H9 (cell line): ENCODE measurements around the gene ASH1L. TPM values are rescaled to one million over a fixed set of nuclear protein-coding genes. Genes with fewer than 3 reads are reported as not detected.

ENCODE experiments used
- DNase-seq: peaks from one replicate; pipeline ENCODE4 v3.0.0-alpha.2; 2017
- H2AFZ ChIP-seq: one replicate; pipeline ENCODE4 v1.6.1; 2013; ENCODE audit warnings: mild to moderate bottlenecking, low read length, control low read depth, moderate library complexity
- H2AK5ac ChIP-seq: 2 replicates; pipeline ENCODE4 v1.6.1; 2013; ENCODE audit warnings: low read length, control low read depth, mixed read lengths; ENCODE audit not compliant: insufficient read length
- H2BK120ac ChIP-seq: one replicate; pipeline ENCODE4 v1.6.1; 2013; ENCODE audit warnings: low read depth, mild to moderate bottlenecking, low read length, control low read depth, inconsistent platforms; ENCODE audit not compliant: poor library complexity, severe bottlenecking
- H2BK12ac ChIP-seq: 2 replicates; pipeline ENCODE4 v1.6.1; 2013; ENCODE audit warnings: low read length, control low read depth, mixed read lengths, low read depth; ENCODE audit not compliant: insufficient read length
- H2BK15ac ChIP-seq: 2 replicates; pipeline ENCODE4 v1.6.1; 2013; ENCODE audit warnings: low read depth, low read length, control low read depth
- H2BK20ac ChIP-seq: one replicate; pipeline ENCODE4 v1.6.1; 2013; ENCODE audit warnings: low read depth, mild to moderate bottlenecking, low read length, control low read depth, inconsistent platforms; ENCODE audit not compliant: poor library complexity, severe bottlenecking
- H2BK5ac ChIP-seq: 2 replicates; pipeline ENCODE4 v1.6.1; 2013; ENCODE audit warnings: low read length, control low read depth, mixed read lengths; ENCODE audit not compliant: insufficient read length
- H3K14ac ChIP-seq: 2 replicates; pipeline ENCODE4 v1.6.1; 2013; ENCODE audit warnings: low read length, control low read depth; ENCODE audit not compliant: insufficient read depth
- H3K18ac ChIP-seq: 2 replicates; pipeline ENCODE4 v1.6.1; 2013; ENCODE audit warnings: low read depth, mild to moderate bottlenecking, mixed read lengths, low read length, control low read depth; ENCODE audit not compliant: insufficient read length
- H3K23ac ChIP-seq: 2 replicates; pipeline ENCODE4 v1.6.1; 2013; ENCODE audit warnings: low read length, control low read depth, mixed read lengths, low read depth; ENCODE audit not compliant: insufficient read length
- H3K23me2 ChIP-seq: 2 replicates; pipeline ENCODE4 v1.6.1; 2013; ENCODE audit warnings: low read depth, mild to moderate bottlenecking, mixed read lengths, low read length, control low read depth; ENCODE audit not compliant: insufficient read length, poor library complexity, severe bottlenecking
- H3K27ac ChIP-seq: 2 replicates; pipeline ENCODE4 v1.5.1; 2013; ENCODE audit warnings: low read length, control low read depth, mixed read lengths, low read depth; ENCODE audit not compliant: insufficient read length
- H3K27me3 ChIP-seq: 2 replicates; pipeline ENCODE4 v1.6.1; 2013; ENCODE audit warnings: low read length, control low read depth, inconsistent platforms; ENCODE audit not compliant: insufficient read depth
- H3K4ac ChIP-seq: 2 replicates; pipeline ENCODE4 v1.6.1; 2013; ENCODE audit warnings: low read depth, mild to moderate bottlenecking, control low read depth, inconsistent platforms, low read length, moderate library complexity
- H3K4me1 ChIP-seq: 2 replicates; pipeline ENCODE4 v1.6.1; 2013; ENCODE audit warnings: low read length, control low read depth, inconsistent platforms; ENCODE audit not compliant: insufficient read depth
- H3K4me2 ChIP-seq: 2 replicates; pipeline ENCODE4 v1.6.1; 2013; ENCODE audit warnings: low read length, control low read depth, mixed read lengths; ENCODE audit not compliant: insufficient read length, insufficient read depth
- H3K56ac ChIP-seq: 2 replicates; pipeline ENCODE4 v1.6.1; 2013; ENCODE audit warnings: low read depth, mild to moderate bottlenecking, mixed read lengths, low read length, control low read depth; ENCODE audit not compliant: insufficient read length
- H3K79me1 ChIP-seq: 2 replicates; pipeline ENCODE4 v1.6.1; 2013; ENCODE audit warnings: low read depth, mild to moderate bottlenecking, moderate library complexity, low read length, control low read depth, inconsistent platforms; ENCODE audit not compliant: insufficient read depth, poor library complexity, severe bottlenecking
- H3K79me2 ChIP-seq: 2 replicates; pipeline ENCODE4 v1.6.1; 2013; ENCODE audit warnings: low read length, control low read depth, inconsistent platforms; ENCODE audit not compliant: insufficient read depth
- H3K9ac ChIP-seq: 2 replicates; pipeline ENCODE4 v1.6.1; 2013; ENCODE audit warnings: low read length, control low read depth, mixed read lengths; ENCODE audit not compliant: insufficient read length; ENCODE audit errors: extremely low read depth
- H3K9me3 ChIP-seq: one replicate; pipeline ENCODE4 v1.6.1; 2013; ENCODE audit warnings: low read depth, low read length, inconsistent platforms; ENCODE audit not compliant: control insufficient read depth
- H3T11ph ChIP-seq: one replicate; pipeline ENCODE4 v1.6.1; 2013; ENCODE audit warnings: mild to moderate bottlenecking, low read length, control low read depth, inconsistent platforms
- H4K20me1 ChIP-seq: one replicate; pipeline ENCODE4 v1.6.1; 2013; ENCODE audit not compliant: control insufficient read depth, insufficient read length, insufficient read depth
- H4K5ac ChIP-seq: 2 replicates; pipeline ENCODE4 v1.6.1; 2013; ENCODE audit warnings: low read depth, mild to moderate bottlenecking, mixed read lengths, low read length, control low read depth; ENCODE audit not compliant: insufficient read length
- H4K8ac ChIP-seq: replicated peaks from 2 replicates; pipeline ENCODE4 v1.6.1; 2013; ENCODE audit warnings: low read length, control low read depth, mixed read lengths, low read depth; ENCODE audit not compliant: insufficient read length
- H4K91ac ChIP-seq: 2 replicates; pipeline ENCODE4 v1.6.1; 2013; ENCODE audit warnings: low read depth, mild to moderate bottlenecking, moderate library complexity, mixed read lengths, low read length, control low read depth; ENCODE audit not compliant: insufficient read length
- H3K27ac Mint-ChIP-seq, 3 experiments: 2 replicates in 2 of 3; 3 replicates in 1 of 3; pipeline ENCODE4 v1.8.0; 2020 to 2021; ENCODE audit warnings: mixed read lengths in 3 of 3, mild to moderate bottlenecking in 1 of 3, moderate library complexity in 1 of 3
- H3K27me3 Mint-ChIP-seq: 2 replicates; pipeline ENCODE4 v1.8.0; 2021; ENCODE audit warnings: low read depth, mild to moderate bottlenecking, moderate library complexity, mixed read lengths
- H3K36me3 Mint-ChIP-seq, 3 experiments: 2 replicates in 2 of 3; 3 replicates in 1 of 3; pipeline ENCODE4 v1.8.0; 2020 to 2021; ENCODE audit warnings: low read depth in 3 of 3, mixed read lengths in 3 of 3; ENCODE audit not compliant: insufficient read depth in 1 of 3
- H3K4me1 Mint-ChIP-seq, 2 experiments: 2 replicates each; pipeline ENCODE4 v1.8.0; 2020; ENCODE audit warnings: mixed read lengths in 2 of 2
- H3K4me3 Mint-ChIP-seq, 2 experiments: 2 replicates in 1 of 2; 3 replicates in 1 of 2; pipeline ENCODE4 v1.8.0; 2020 to 2021; ENCODE audit warnings: mild to moderate bottlenecking in 2 of 2, mixed read lengths in 2 of 2, moderate library complexity in 1 of 2
- H3K9me3 Mint-ChIP-seq, 2 experiments: 2 replicates in 1 of 2; 3 replicates in 1 of 2; pipeline ENCODE4 v1.8.0; 2020; ENCODE audit warnings: mild to moderate bottlenecking in 2 of 2, mixed read lengths in 2 of 2, moderate library complexity in 1 of 2
- WGBS: extraction: QIAGEN DNeasy Blood & Tissue Kit; methylation state at CpG from one replicate; pipeline ENCODE4 v1.1.7; 2013; ENCODE audit warnings: missing lambda C conversion rate, low lambda C conversion rate, mixed read lengths; ENCODE audit not compliant: insufficient read length; ENCODE audit errors: extremely low coverage; 5-methylcytosine and 5-hydroxymethylcytosine counted together
- total RNA-seq: library from RNA; stranded (reverse); gene quantifications from 2 replicates; pipeline ENCODE4 v1.2.1, GENCODE V29; 2021
- TF ChIP-seq, protein P1 (sequence below): fragments of 200-600 bp; sonication (generic); conservative IDR thresholded peaks from 3 replicates; pipeline ENCODE4 v1.8.0; 2021; ENCODE audit warnings: antibody characterized with exemption, mild to moderate bottlenecking

ASH1L gene
- total RNA-seq, 1 experiment from 2014 or later = 32.8 TPM

GRCh38 chr1:155360051-155360450 lies 202.6 kb downstream of the ASH1L start:
- no peak overlapping the region for H2BK20ac ChIP-seq
- H3K79me2 ChIP-seq = no peaks in the 10 kb centered on the region
- no CpG with 5 or more reads among the region's 1 CpG for WGBS
- no peak overlapping the region for H3K18ac ChIP-seq
- Mint-ChIP-seq H3K27ac (no peak overlapping the region), H3K4me3 (no peak overlapping the region), H3K27me3 (no peaks in the 10 kb centered on the region), H3K36me3 (peaks cover 12 to 53% (median 38%) of the 10 kb centered on the region in 3 experiments; a peak in 6 of 7 replicates), H3K4me1 (no peaks in the 10 kb centered on the region), H3K9me3 (no peaks in the 10 kb centered on the region)
- H2BK5ac ChIP-seq = no peak overlapping the region
- no peak overlapping the region for H2AFZ ChIP-seq
- H2BK120ac ChIP-seq = no peak overlapping the region
- H3K27ac ChIP-seq = no peak overlapping the region
- no peaks in the 10 kb centered on the region for H4K20me1 ChIP-seq
- no peak overlapping the region for H2BK12ac ChIP-seq
- no peak overlapping the region for H3K23ac ChIP-seq
- H3T11ph ChIP-seq = no peak overlapping the region
- no peak overlapping the region for H3K4ac ChIP-seq
- H3K56ac ChIP-seq = no peak overlapping the region
- DNase-seq = no peak
- no peaks in the 10 kb centered on the region for H3K27me3 ChIP-seq
- no peak overlapping the region for H2BK15ac ChIP-seq
- H3K9ac ChIP-seq = no peak overlapping the region
- H4K91ac ChIP-seq = no peak overlapping the region
- H3K23me2 ChIP-seq = no peaks in the 10 kb centered on the region
- no peak overlapping the region for H2AK5ac ChIP-seq
- no peaks in the 10 kb centered on the region for H3K9me3 ChIP-seq
- no peaks in the 10 kb centered on the region for H3K4me1 ChIP-seq
- no peaks in the 10 kb centered on the region for H3K79me1 ChIP-seq
- H4K5ac ChIP-seq = no peak overlapping the region
- no peak overlapping the region for H3K4me2 ChIP-seq
- no peak overlapping the region for H3K14ac ChIP-seq
- no peak overlapping the region for H4K8ac ChIP-seq
- TF ChIP-seq, protein P1, sequence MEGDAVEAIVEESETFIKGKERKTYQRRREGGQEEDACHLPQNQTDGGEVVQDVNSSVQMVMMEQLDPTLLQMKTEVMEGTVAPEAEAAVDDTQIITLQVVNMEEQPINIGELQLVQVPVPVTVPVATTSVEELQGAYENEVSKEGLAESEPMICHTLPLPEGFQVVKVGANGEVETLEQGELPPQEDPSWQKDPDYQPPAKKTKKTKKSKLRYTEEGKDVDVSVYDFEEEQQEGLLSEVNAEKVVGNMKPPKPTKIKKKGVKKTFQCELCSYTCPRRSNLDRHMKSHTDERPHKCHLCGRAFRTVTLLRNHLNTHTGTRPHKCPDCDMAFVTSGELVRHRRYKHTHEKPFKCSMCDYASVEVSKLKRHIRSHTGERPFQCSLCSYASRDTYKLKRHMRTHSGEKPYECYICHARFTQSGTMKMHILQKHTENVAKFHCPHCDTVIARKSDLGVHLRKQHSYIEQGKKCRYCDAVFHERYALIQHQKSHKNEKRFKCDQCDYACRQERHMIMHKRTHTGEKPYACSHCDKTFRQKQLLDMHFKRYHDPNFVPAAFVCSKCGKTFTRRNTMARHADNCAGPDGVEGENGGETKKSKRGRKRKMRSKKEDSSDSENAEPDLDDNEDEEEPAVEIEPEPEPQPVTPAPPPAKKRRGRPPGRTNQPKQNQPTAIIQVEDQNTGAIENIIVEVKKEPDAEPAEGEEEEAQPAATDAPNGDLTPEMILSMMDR = no peak
